Measurements from ENCODE around the gene UBALD1.

The UBALD1 gene

GRCh38 chr16:4561596-4561995, 53.1 kb downstream of the UBALD1 start:
- peak in 45 of 58 donors; percentile 7 to 75 (median 33) for DNase-seq
